ENCODE measurements around the gene LUZP4.
"Not testable (repeated sequence)": the region's sequence is repeated elsewhere in the genome, so short reads cannot be mapped to it uniquely, and the experiment has no call there.

LUZP4 gene

DNA sequence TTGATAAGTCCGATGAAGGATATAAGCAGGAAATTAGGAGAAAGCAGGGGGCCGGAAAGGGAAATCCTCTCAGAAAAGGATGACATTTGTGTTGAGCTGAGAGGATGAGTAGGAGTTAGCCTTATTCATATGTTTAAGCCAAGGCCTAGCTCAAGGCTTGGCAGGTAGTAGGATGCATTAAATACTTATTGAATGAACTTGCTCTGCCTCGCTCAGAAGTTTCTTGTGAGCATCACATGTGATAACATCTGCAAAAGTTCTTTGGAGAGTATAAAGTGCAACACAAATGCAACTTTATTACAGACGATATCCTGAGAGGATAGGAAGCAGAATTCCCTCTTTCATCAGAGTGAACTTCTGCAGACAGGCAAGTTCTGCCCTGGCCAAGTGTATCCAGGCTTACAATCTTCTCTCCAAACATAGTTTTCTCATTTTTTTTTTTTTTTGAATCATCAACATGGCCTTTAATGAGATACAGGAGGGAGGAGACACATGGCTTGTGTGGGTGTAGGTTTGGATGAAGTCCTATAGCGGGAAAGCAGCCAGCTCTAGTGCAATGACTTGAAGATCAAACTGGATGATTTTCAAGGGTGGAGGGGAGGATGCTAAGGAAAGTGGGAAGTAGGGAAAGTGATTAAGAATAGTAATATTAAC lies 48.1 kb downstream of the LUZP4 start:
- DNase-seq (ENCODE audit: low read depth in 2 of 2) = no peak

DNA sequence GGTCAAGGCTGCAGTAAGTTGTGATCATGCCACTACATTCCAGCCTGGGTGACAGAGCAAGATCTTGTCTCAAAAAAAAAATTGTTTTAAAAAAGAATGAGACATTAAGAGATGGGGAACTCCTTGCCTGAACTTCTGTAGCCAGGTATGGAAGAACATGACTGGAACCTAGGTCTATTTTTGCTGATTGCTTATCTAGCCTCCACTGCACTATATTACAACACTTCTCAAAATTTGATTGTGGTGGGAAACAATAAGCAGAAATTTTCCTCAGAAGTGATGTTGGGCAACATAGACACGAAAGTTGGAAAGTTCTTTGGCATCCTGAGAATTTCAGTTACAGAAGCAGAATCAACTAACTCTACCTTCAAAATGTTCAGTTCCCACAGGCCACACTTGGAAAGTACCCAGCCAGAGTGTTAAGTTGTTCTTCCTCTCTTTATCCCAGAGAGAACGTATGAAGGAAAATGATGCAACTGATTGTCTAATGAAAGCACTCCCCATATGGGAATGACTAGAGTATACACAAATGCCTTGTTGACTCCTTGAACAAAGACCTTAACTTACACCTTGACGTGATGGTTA lies 50.0 kb downstream of the LUZP4 start:
- no peak for DNase-seq (ENCODE audit: low read depth in 2 of 2)

- DNase-seq (ENCODE audit: low read depth in 2 of 2) = no peak
These were observed 51.9 kb downstream of the LUZP4 start for GRCh38 chrX:115341421-115341820.

DNA sequence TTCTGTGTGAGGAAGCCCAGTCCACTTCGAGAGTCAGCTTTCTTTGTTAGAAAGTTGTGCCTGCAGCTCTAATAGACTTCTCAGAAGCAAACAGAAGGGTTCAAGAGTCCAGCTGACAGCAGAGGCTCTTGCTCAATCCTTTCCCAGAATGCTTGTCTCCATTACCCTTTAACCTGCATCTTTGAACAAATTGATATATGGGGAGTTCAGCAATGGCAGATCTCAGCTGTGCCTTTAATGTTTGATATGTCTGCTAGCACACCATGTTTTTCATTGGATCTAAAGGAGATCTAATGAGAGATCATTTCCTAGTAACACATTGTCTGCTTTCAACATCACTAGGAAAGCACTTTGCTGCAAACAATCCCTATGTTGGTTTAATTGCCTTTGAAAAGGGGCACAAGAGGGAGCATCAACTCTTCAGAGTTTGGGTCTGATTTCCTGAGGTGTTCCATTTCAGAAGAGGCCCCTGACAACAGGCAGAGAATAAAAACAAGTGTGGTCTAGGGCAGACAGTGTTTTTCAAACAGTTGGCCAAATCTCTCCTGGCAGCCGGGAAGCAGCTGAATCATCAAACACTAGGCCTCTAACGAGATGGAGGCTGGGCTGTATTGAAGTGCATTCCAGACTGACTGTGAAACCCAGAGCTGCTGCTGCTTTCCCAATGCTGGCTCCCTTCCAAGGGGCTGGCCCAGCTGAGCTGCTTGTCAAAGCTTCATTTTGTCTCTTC lies 55.5 kb downstream of the LUZP4 start:
- DNase-seq (ENCODE audit: low read depth in 2 of 2) = no peak

GRCh38 chrX:115345615-115346014 lies 56.1 kb downstream of the LUZP4 start:
- no peak for DNase-seq (ENCODE audit: low read depth in 2 of 2)

GRCh38 chrX:115346738-115347137 lies 57.2 kb downstream of the LUZP4 start:
- not testable (repeated sequence) for DNase-seq (ENCODE audit: low read depth in 2 of 2)

GRCh38 chrX:115348446-115349225 lies 59.1 kb downstream of the LUZP4 start:
- no peak for DNase-seq (ENCODE audit: low read depth in 2 of 2)

DNA sequence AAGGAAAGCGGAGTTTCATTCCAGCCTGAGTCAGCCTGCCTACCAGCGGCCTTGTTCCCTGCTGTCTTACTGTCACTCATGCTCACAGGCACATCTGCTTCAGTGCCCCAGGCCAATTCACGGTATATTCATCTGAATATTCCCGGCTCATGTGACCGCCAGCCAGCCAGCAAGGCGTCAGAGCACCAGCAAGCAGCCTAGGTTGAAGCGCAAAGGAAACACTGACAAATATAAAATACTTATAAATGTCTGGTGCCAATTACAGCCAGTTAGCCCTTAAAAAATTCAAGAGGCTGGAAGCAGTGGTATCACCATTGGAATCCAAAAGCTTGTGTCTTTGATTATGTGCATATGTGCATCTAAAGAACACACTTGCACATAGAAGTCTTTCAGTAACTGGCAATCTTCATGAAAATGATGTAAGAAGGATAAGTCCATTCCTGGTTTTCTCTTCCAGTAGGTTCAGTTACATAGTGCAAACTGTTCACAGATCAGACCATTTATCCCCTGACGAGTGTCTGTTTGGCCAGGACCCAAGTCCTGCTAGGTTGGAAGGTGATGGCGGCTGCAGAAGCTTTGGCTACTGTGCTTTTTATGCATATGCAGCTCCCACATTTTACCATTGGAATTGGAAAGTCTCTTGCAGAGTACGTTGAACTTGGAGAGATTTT lies 61.3 kb downstream of the LUZP4 start:
- no peak for DNase-seq (ENCODE audit: low read depth in 2 of 2)

GRCh38 chrX:115356369-115356768 lies 66.9 kb downstream of the LUZP4 start:
- DNase-seq (ENCODE audit: low read depth in 2 of 2) = no peak

Data from stimulated activated CD4-positive, alpha-beta T cell treated with anti-CD3 and anti-CD28 coated beads, Interleukin-1b, Interleukin-23, amount 100 ng/mL, for 4 hours (primary cell).